Cardiac muscle cell (in vitro differentiated cells and primary cell): Measurements from ENCODE around the gene CFD. TPM values are rescaled to one million over a fixed set of nuclear protein-coding genes. Genes with fewer than 3 reads are reported as not detected.
"Not testable (repeated sequence)": the region's sequence is repeated elsewhere in the genome, so short reads cannot be mapped to it uniquely, and the experiment has no call there.

Source experiments
- DNase-seq, 2 donors: peaks; one replicate each; pipeline versions ENCODE4 v3.0.0 to v3.0.0-alpha.2; 2010 to 2017; ENCODE audit warnings: low read depth in 1 of 2, low spot score in 1 of 2
- H3K27ac ChIP-seq: fragments of 200-600 bp; sonication (generic); 2 replicates; pipeline ENCODE4 v1.5.1; 2016
- H3K27me3 ChIP-seq: fragments of 200-600 bp; sonication (generic); 2 replicates; pipeline ENCODE4 v1.6.0; 2016; ENCODE audit warnings: control low read depth
- H3K36me3 ChIP-seq: fragments of 200-600 bp; sonication (generic); 2 replicates; pipeline ENCODE4 v1.5.1; 2016; ENCODE audit warnings: control low read depth
- H3K4me1 ChIP-seq: fragments of 200-600 bp; sonication (generic); 2 replicates; pipeline ENCODE4 v1.8.1; 2017; ENCODE audit warnings: low read depth, mild to moderate bottlenecking, mixed run types
- H3K4me3 ChIP-seq: fragments of 200-600 bp; sonication (generic); 2 replicates; pipeline ENCODE4 v1.5.1; 2016; ENCODE audit warnings: mild to moderate bottlenecking
- H3K9me3 ChIP-seq: fragments of 200-600 bp; sonication (generic); 2 replicates; pipeline ENCODE4 v1.5.1; 2017; ENCODE audit warnings: low read depth, mild to moderate bottlenecking, control low read depth
- CTCF ChIP-seq: IDR thresholded peaks from 2 replicates; pipeline ENCODE4 v1.5.1; 2012; ENCODE audit warnings: low read depth, mild to moderate bottlenecking, low read length
- polyA plus RNA-seq: library from polyadenylated mRNA; unstranded; fragments of >200 nt; fragmentation: Nextera tagmentation; extraction: Ambion mirVana; gene quantifications from 2 replicates; pipeline ENCODE4 v1.2.1, GENCODE V29; 2016
- total RNA-seq: library from RNA; depleted of rRNA; stranded (reverse); fragments of >200 nt; gene quantifications from 2 replicates; pipeline ENCODE4 v1.2.3, GENCODE V29; 2016

The CFD gene
- total and polyA plus RNA-seq, 2 experiments from 2014 or later = 2.9 to 3.1 TPM

DNA sequence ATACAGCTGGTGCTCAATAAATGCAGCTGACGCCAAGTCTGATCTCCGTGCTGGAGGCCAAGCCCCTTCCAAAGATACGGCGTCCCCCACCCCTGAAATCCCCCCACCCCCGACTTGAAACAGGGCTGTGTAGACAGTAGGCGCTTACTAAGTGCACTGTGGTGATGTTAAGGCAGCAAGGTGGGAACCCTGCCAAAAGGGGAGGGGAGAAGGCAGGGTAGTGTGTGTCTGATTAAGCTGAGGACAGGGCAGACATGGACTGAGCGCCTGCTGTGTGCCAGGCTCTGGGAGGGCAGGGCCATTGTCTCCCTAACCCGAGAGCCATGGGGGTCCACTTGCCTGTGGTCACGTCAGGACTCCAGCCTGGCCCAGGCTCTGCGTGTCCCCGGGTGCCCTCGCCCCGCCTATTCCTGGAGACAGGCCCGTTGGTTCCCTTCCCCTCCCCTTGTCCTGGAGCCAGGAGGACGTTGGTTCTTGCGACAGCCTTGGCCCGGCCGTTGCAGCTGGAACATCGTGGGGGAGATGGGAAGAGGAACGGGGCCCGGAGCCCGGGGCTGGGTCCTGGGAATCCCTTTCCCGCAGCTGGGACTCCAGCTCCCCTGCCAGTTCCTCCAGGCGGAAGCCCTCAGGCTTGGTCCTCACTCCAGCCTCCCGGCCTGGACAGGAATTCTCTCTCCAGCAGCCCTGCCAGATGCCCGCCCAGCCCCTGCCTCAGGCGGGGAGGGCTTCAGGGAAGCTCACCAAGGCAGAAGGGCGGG is 9.1 kb upstream of the CFD start:
- Histone ChIP-seq H3K9me3 (no peaks in the 10 kb centered on the region), H3K4me1 (no peaks in the 10 kb centered on the region), H3K27ac (no peak overlapping the region), H3K36me3 (no peaks in the 10 kb centered on the region), H3K4me3 (no peak overlapping the region), H3K27me3 (peaks cover 7% of the 10 kb centered on the region)
- TF ChIP-seq CTCF = no peak
- peak; percentile 24 to 100 for DNase-seq

DNA sequence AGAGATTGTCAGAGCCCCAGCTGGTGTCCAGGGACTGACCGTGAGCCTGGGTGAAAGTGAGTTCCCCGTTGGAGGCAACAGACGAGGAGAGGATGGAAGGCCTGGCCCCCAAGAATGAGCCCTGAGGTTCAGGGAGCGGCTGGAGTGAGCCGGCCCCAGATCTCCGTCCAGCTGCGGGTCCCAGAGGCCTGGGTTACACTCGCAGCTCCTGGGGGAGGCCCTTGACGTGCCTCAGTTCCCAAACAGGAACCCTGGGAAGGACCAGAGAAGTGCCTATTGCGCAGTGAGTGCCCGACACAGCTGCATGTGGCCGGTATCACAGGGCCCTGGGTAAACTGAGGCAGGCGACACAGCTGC is 8.5 kb upstream of the CFD start:
- no peaks in the 10 kb centered on the region for H3K4me1 ChIP-seq
- H3K27me3 ChIP-seq = peaks cover 2% of the 10 kb centered on the region
- no peak for TF ChIP-seq CTCF
- no peaks in the 10 kb centered on the region for H3K9me3 ChIP-seq
- H3K27ac ChIP-seq = no peak overlapping the region
- H3K4me3 ChIP-seq = no peak overlapping the region
- no peaks in the 10 kb centered on the region for H3K36me3 ChIP-seq
- DNase-seq = no peak

- Histone ChIP-seq H3K9me3 (no peaks in the 10 kb centered on the region), H3K4me1 (no peaks in the 10 kb centered on the region), H3K4me3 (no peak within 1 kb of the TSS), H3K36me3 (no peaks in the 10 kb centered on the region), H3K27ac (no peak within 1 kb of the TSS), H3K27me3 (no peaks in the 10 kb centered on the region)
- DNase-seq = no peak
- TF ChIP-seq CTCF = no peak
Measured at GRCh38 chr19:852136-853013, 7.1 kb upstream of the CFD start, which contains the start of gene ELANE. ELANE (plus strand) TSS chr19:852303; CDS start chr19:852329, 26 bp downstream.

DNA sequence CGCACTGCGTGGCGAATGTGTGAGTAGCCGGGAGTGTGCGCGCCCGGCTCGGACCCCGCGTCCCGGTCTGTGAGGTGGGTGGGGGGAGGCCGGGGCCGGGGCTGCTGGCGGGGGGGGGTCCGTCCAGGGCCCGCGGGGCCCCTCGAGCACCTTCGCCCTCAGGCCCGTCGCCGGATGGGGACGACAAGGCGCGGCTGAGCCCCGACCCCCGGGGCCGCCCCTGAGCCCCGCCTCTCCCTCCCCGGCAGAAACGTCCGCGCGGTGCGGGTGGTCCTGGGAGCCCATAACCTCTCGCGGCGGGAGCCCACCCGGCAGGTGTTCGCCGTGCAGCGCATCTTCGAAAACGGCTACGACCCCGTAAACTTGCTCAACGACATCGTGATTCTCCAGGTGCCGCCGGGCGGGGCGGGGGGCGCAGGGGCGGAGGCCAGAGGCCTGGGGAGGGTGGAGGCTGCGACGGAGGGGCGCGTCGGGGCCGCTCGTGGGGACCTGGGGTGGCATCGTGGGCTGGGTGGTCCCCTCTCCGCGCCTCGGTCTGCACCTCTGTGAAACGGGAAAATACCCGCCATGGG is 6.4 kb upstream of the CFD start:
- Histone ChIP-seq H3K27ac (no peak overlapping the region), H3K4me3 (no peak overlapping the region), H3K4me1 (no peaks in the 10 kb centered on the region), H3K27me3 (no peaks in the 10 kb centered on the region), H3K9me3 (no peaks in the 10 kb centered on the region), H3K36me3 (no peaks in the 10 kb centered on the region)
- DNase-seq = no peak
- TF ChIP-seq CTCF = no peak

DNA sequence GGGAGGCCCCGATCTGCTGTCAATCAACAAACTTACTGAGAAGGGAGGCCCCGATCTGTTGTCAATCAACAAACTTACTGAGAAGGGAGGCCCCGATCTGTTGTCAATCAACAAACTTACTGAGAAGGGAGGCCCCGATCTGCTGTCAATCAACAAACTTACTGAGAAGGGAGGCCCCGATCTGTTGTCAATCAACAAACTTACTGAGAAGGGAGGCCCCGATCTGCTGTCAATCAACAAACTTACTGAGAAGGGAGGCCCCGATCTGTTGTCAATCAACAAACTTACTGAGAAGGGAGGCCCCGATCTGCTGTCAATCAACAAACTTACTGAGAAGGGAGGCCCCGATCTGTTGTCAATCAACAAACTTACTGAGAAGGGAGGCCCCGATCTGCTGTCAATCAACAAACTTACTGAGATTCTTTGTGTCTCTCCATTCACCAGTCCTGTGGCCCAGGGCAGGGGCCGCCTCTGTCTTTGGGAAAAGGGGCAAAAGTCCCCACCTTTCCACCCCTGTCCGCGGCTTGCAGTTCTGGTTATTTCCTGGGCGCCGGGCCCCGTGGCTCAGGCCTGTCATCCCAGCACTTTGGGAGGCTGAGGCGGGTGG is 5.7 kb upstream of the CFD start:
- H3K4me3 ChIP-seq, H3K9me3 ChIP-seq, H3K27me3 ChIP-seq, H3K36me3 ChIP-seq, H3K4me1 ChIP-seq, DNase-seq, H3K27ac ChIP-seq: not testable (repeated sequence)
